OCI-LY7 (cell line): ENCODE data around the gene RAPGEF5. TPM values are rescaled to one million over a fixed set of nuclear protein-coding genes. Genes with fewer than 3 reads are reported as not detected.

Experiments used
- BruUV-seq: library from RNA; stranded (reverse); fragments of 400-500 nt; replicated peaks from 2 replicates; lab custom pipeline; 2021; lab: Mats Ljungman, UMichigan
- CTCF ChIA-PET: fragments of 300-600 bp; sonication (Branson Sonifier 250); formaldehyde crosslinking; loops from one replicate; lab custom pipeline; 2022; ENCODE audit warnings: antibody characterized with exemption; ENCODE audit not compliant: unreplicated experiment; lab: Charles Lee
- POLR2A ChIA-PET: fragments of 300-600 bp; sonication (Branson Sonifier 250); formaldehyde crosslinking; loops from one replicate; lab custom pipeline; 2022; ENCODE audit warnings: antibody characterized with exemption; lab: Charles Lee
- DNase-seq: peaks from one replicate; pipeline ENCODE4 v3.0.0-alpha.2; 2015; ENCODE audit warnings: low spot score
- H2AFZ ChIP-seq: fragments of 200-600 bp; sonication (generic), shearing (Covaris generic); 2 replicates; pipeline ENCODE4 v1.6.1; 2014; ENCODE audit warnings: mild to moderate bottlenecking, antibody characterized with exemption, low read length, moderate library complexity
- H3K27ac ChIP-seq: fragments of 200-600 bp; sonication (generic); 2 replicates; pipeline ENCODE4 v1.5.1; 2014; ENCODE audit warnings: mixed run types, low read depth, mild to moderate bottlenecking, moderate library complexity, low read length, inconsistent platforms; ENCODE audit not compliant: poor library complexity, severe bottlenecking
- H3K36me3 ChIP-seq: fragments of 200-600 bp; sonication (generic); 2 replicates; pipeline ENCODE4 v1.6.1; 2014; ENCODE audit warnings: mild to moderate bottlenecking, antibody characterized with exemption, low read length, moderate library complexity, mixed read lengths; ENCODE audit not compliant: insufficient read depth
- H3K4me1 ChIP-seq: fragments of 200-600 bp; sonication (generic); 2 replicates; pipeline ENCODE4 v1.5.1; 2014; ENCODE audit warnings: mild to moderate bottlenecking, low read length; ENCODE audit not compliant: insufficient read depth, poor library complexity, severe bottlenecking
- H3K4me2 ChIP-seq: fragments of 200-600 bp; sonication (generic); 2 replicates; pipeline ENCODE4 v1.6.1; 2014; ENCODE audit warnings: mild to moderate bottlenecking, low read length
- H3K4me3 ChIP-seq: fragments of 200-600 bp; sonication (generic); 2 replicates; pipeline ENCODE4 v1.5.1; 2014; ENCODE audit warnings: mild to moderate bottlenecking, low read depth, low read length; ENCODE audit not compliant: poor library complexity, severe bottlenecking
- H3K79me2 ChIP-seq: fragments of 200-600 bp; sonication (generic); 2 replicates; pipeline ENCODE4 v1.6.1; 2016; ENCODE audit warnings: low read depth, mild to moderate bottlenecking, low read length, moderate library complexity, mixed read lengths; ENCODE audit not compliant: insufficient read depth
- H3K9me2 ChIP-seq: fragments of 200-600 bp; sonication (generic); 2 replicates; pipeline ENCODE4 v1.6.1; 2016; ENCODE audit warnings: mild to moderate bottlenecking, low read length, mixed read lengths; ENCODE audit not compliant: insufficient read depth
- H3K9me3 ChIP-seq: fragments of 200-600 bp; sonication (generic); 2 replicates; pipeline ENCODE4 v1.6.1; 2014; ENCODE audit warnings: mild to moderate bottlenecking, mixed run types, low read length, mixed read lengths
- H4K20me1 ChIP-seq: fragments of 200-600 bp; sonication (generic); 2 replicates; pipeline ENCODE4 v1.6.1; 2014; ENCODE audit warnings: mild to moderate bottlenecking, antibody characterized with exemption, low read length, moderate library complexity, mixed read lengths; ENCODE audit not compliant: insufficient read depth
- EZH2phosphoT487 ChIP-seq: fragments of 200-600 bp; sonication (generic); IDR thresholded peaks from 2 replicates; pipeline ENCODE4 v1.6.1; 2018; ENCODE audit warnings: low read depth, borderline replicate concordance, mild to moderate bottlenecking, mixed run types, antibody characterized with exemption, low read length, moderate library complexity, mixed read lengths
- intact Hi-C: fragments of 100-400 bp; cut with micrococcal nuclease; formaldehyde crosslinking; loops from one replicate; pipeline ENCODE4 v1.10.0; 2022; ENCODE audit not compliant: unreplicated experiment
- total RNA-seq, 2 experiments: library from RNA; depleted of rRNA in 1 of 2; stranded (reverse); fragments of >200 nt in 1 of 2; shearing (Covaris generic) in 1 of 2; gene quantifications; 2 replicates each; pipeline ENCODE4 v1.2.3, GENCODE V29; 2014 to 2022
- TF ChIP-seq, protein P1 (sequence below): fragments of 200-600 bp; sonication (generic); conservative IDR thresholded peaks from 2 replicates; pipeline ENCODE4 v1.5.1; 2014; ENCODE audit warnings: mild to moderate bottlenecking, antibody characterized with exemption, low read length, moderate library complexity, mixed read lengths

RAPGEF5 gene
- total RNA-seq, 2 experiments from 2014 or later = 114 to 115 TPM

DNA sequence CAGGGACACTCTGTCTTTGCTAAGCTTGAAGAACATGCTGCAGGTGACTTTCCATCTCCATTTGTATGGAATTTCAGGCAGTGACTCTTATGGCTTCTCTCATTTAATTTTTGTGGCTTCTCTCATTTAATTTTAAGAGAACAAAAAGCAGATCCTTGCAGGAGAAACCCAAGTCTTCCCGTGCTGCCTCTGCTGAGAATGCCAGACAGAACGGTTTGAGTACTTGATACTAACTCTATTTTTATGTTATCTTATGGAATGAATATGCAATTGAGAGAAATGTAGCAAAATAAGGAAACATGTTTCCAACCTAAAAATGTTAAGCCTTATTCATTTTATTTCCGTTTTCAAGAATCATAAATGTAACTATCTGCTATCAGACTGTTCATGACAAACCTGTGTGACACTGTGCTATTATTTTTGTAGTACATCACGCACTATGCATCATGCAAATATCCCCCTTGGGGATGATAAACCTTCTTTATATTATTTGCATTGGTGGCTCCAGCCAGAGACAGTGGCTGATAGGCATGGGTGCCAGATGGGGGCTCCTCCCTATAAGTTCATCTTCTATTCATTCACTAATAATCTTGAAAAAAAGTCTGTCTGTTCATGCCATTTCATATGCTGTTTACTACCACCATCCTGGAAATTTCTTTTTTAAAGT is 6.9 kb upstream of the RAPGEF5 start:
- TF ChIP-seq, protein P1, sequence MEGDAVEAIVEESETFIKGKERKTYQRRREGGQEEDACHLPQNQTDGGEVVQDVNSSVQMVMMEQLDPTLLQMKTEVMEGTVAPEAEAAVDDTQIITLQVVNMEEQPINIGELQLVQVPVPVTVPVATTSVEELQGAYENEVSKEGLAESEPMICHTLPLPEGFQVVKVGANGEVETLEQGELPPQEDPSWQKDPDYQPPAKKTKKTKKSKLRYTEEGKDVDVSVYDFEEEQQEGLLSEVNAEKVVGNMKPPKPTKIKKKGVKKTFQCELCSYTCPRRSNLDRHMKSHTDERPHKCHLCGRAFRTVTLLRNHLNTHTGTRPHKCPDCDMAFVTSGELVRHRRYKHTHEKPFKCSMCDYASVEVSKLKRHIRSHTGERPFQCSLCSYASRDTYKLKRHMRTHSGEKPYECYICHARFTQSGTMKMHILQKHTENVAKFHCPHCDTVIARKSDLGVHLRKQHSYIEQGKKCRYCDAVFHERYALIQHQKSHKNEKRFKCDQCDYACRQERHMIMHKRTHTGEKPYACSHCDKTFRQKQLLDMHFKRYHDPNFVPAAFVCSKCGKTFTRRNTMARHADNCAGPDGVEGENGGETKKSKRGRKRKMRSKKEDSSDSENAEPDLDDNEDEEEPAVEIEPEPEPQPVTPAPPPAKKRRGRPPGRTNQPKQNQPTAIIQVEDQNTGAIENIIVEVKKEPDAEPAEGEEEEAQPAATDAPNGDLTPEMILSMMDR = no peak
- no peak for TF ChIP-seq EZH2phosphoT487
- intact Hi-C loops = no loop called here
- BruUV-seq = no TSS peak
- POLR2A ChIA-PET = interaction anchor here (0.7 to 6.1 kb wide), 7 partner anchors 7 to 81 kb away, joined by 3 to 47 read pairs (median 4); no protein-coding TSS in a partner anchor
- Histone ChIP-seq H3K79me2 (no peaks in the 10 kb centered on the region), H3K27ac (peak overlapping the region; percentile 19), H3K36me3 (no peaks in the 10 kb centered on the region), H3K9me2 (no peaks in the 10 kb centered on the region), H3K4me1 (peaks cover 42% of the 10 kb centered on the region), H3K9me3 (no peaks in the 10 kb centered on the region), H3K4me2 (peak overlapping the region; percentile 60), H2AFZ (peak overlapping the region; percentile 78; the same call in 1 of the 2 replicates), H4K20me1 (no peaks in the 10 kb centered on the region), H3K4me3 (peak overlapping the region; percentile 4)
- CTCF ChIA-PET = interaction anchor here (1.1 to 1.7 kb wide), 2 partner anchors 10 to 27 kb away, joined by 3 to 4 read pairs; no protein-coding TSS in a partner anchor
- DNase-seq = peak; percentile 43

DNA sequence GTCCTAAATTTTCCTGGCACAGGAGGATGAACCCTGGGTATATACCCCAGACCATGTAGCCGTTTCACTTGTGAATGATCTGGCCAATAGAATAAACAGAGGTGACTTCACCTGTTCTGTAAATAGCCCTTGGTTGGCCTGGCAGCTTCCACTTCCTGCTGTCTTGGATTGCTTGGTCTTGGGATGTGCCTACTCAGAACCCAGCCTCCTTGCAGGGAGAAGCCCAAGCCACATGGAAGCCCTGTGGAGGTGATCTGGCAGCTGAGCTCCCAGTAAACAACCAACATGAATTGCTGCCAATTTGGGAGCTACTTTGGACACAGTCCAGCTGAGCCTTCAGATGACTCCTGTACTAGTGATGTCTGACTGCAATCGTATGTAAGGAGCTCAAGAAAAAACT is 4.8 kb upstream of the RAPGEF5 start:
- Histone ChIP-seq H4K20me1 (no peaks in the 10 kb centered on the region), H3K79me2 (no peaks in the 10 kb centered on the region)

More for the DNA sequence above, 4.8 kb upstream of the RAPGEF5 start:
- POLR2A ChIA-PET = interaction anchor here (1.1 to 6.1 kb wide), 10 partner anchors 8 to 78 kb away, joined by 3 to 47 read pairs (median 6); no protein-coding TSS in a partner anchor
- H3K27ac ChIP-seq = no peak overlapping the region
- no peaks in the 10 kb centered on the region for H3K36me3 ChIP-seq
- no peaks in the 10 kb centered on the region for H3K9me3 ChIP-seq
- intact Hi-C loops = no loop called here
- no TSS peak for BruUV-seq
- CTCF ChIA-PET = no interaction called here
- H2AFZ ChIP-seq = peak overlapping the region; percentile 66; the same call in 1 of the 2 replicates
- 0 out of 2 replicates have a peak overlapping the region, but pooled peaks have one; percentile 4 for H3K4me2 ChIP-seq
- no peaks in the 10 kb centered on the region for H3K9me2 ChIP-seq
- peaks cover 53% of the 10 kb centered on the region for H3K4me1 ChIP-seq
- no peak overlapping the region for H3K4me3 ChIP-seq
- TF ChIP-seq, protein P1 = no peak
- TF ChIP-seq EZH2phosphoT487 = no peak
- DNase-seq = no peak
